ENCODE measurements around the gene ELL2. TPM values are rescaled to one million over a fixed set of nuclear protein-coding genes. Genes with fewer than 3 reads are reported as not detected.

Gene ELL2
- total RNA-seq, 2 donors from 2014 or later = 83.9 to 248 TPM

GRCh38 chr5:95941756-95942155 is 19.9 kb downstream of the ELL2 start:
- H3K4me3 ChIP-seq = no peak overlapping the region
- H3K9me3 ChIP-seq = no peaks in the 10 kb centered on the region
- H3K27me3 ChIP-seq (replicated peaks; ENCODE audit: insufficient read depth) = no peaks in the 10 kb centered on the region
- no peak for DNase-seq (ENCODE audit: low spot score)
- no peaks in the 10 kb centered on the region for H3K36me3 ChIP-seq
- TF ChIP-seq CTCF (IDR thresholded peaks at IDR 0.05) = no peak
- no peak overlapping the region for H3K27ac ChIP-seq
- no peak for ATAC-seq (ENCODE audit: insufficient number of reproducible peaks, low FRiP score, low read depth)
- peaks cover 72 to 74% of the 10 kb centered on the region in 2 donors for H3K4me1 ChIP-seq (ENCODE audit: control insufficient read depth in 1 of 2, low read depth in 2 of 2)

- no peaks in the 10 kb centered on the region for H3K27me3 ChIP-seq (replicated peaks; ENCODE audit: insufficient read depth)
- DNase-seq (ENCODE audit: low spot score) (no peak), ATAC-seq (ENCODE audit: insufficient number of reproducible peaks, low FRiP score, low read depth) (no peak)
- no peaks in the 10 kb centered on the region for H3K9me3 ChIP-seq
- no peak for TF ChIP-seq CTCF (IDR thresholded peaks at IDR 0.05)
- H3K27ac ChIP-seq = no peak overlapping the region
- no peaks in the 10 kb centered on the region for H3K36me3 ChIP-seq
- H3K4me3 ChIP-seq = no peak overlapping the region
- H3K4me1 ChIP-seq (ENCODE audit: control insufficient read depth in 1 of 2, low read depth in 2 of 2) = peaks cover 65 to 68% of the 10 kb centered on the region in 2 donors
Observed at GRCh38 chr5:95940758-95941682, 20.6 kb downstream of the ELL2 start.

DNA sequence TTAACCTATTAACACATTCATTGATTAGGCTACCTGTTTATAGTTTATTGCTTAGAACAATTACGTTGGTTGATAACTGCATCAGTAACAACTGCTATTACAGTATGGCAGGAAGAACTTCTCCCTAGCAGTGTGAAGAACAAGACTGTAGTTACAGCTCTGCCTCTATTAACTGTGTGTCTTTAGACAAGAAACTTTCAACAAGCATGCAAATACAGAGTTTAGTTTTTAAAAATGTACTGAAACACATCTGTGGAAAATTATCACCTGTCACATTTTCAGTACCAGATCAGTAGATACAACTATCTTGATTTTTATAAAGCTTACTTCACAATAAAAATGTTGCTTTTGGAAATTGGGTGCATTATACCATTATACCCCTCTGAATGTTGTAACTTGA is 22.2 kb downstream of the ELL2 start:
- Histone ChIP-seq H3K4me3 (no peak overlapping the region), H3K4me1 (ENCODE audit: control insufficient read depth in 1 of 2, low read depth in 2 of 2) (peaks cover 53 to 67% of the 10 kb centered on the region in 2 donors), H3K27ac (no peak overlapping the region), H3K36me3 (peaks cover 3% of the 10 kb centered on the region), H3K27me3 (replicated peaks; ENCODE audit: insufficient read depth) (no peaks in the 10 kb centered on the region), H3K9me3 (no peaks in the 10 kb centered on the region)
- DNase-seq (ENCODE audit: low spot score) (no peak), ATAC-seq (ENCODE audit: insufficient number of reproducible peaks, low FRiP score, low read depth) (no peak)
- TF ChIP-seq CTCF (IDR thresholded peaks at IDR 0.05) = no peak

DNA sequence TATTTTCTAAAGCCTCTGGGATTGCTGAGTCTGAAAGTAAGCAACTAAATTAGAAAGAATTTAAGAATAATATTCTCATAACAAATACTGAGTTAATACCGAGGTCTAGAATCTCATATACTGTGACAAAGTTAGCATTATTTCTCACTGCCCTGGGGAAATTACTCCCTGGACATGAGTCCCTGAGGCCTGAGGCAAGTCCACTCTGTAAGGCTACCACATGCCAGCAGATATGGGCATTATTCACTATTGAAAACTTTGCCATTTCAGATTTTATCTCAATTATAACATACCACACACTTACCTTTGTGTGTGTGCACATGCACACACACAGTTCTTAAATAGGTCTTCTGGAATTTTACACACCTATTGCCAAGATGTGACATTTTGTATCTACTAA is 22.9 kb downstream of the ELL2 start:
- no peak for DNase-seq (ENCODE audit: low spot score)
- ATAC-seq (ENCODE audit: insufficient number of reproducible peaks, low FRiP score, low read depth) = no peak
- no peak overlapping the region for H3K27ac ChIP-seq
- no peaks in the 10 kb centered on the region for H3K27me3 ChIP-seq (replicated peaks; ENCODE audit: insufficient read depth)
- no peaks in the 10 kb centered on the region for H3K9me3 ChIP-seq
- TF ChIP-seq CTCF (IDR thresholded peaks at IDR 0.05) = no peak
- no peak overlapping the region for H3K4me3 ChIP-seq
- peaks cover 53 to 66% of the 10 kb centered on the region in 2 donors for H3K4me1 ChIP-seq (ENCODE audit: control insufficient read depth in 1 of 2, low read depth in 2 of 2)
- peaks cover 3% of the 10 kb centered on the region for H3K36me3 ChIP-seq

GRCh38 chr5:95938347-95938746 is 23.3 kb downstream of the ELL2 start:
- Histone ChIP-seq H3K4me3 (no peak overlapping the region), H3K4me1 (ENCODE audit: control insufficient read depth in 1 of 2, low read depth in 2 of 2) (peaks cover 53 to 66% of the 10 kb centered on the region in 2 donors), H3K9me3 (no peaks in the 10 kb centered on the region), H3K36me3 (peaks cover 3% of the 10 kb centered on the region), H3K27ac (peak overlapping the region in 1 of 2 donors; percentile 3), H3K27me3 (replicated peaks; ENCODE audit: insufficient read depth) (no peaks in the 10 kb centered on the region)
- DNase-seq (ENCODE audit: low spot score) (no peak), ATAC-seq (ENCODE audit: insufficient number of reproducible peaks, low FRiP score, low read depth) (no peak)
- no peak for TF ChIP-seq CTCF (IDR thresholded peaks at IDR 0.05)
